ENCODE measurements around the gene DCLRE1A.

DCLRE1A gene

DNA sequence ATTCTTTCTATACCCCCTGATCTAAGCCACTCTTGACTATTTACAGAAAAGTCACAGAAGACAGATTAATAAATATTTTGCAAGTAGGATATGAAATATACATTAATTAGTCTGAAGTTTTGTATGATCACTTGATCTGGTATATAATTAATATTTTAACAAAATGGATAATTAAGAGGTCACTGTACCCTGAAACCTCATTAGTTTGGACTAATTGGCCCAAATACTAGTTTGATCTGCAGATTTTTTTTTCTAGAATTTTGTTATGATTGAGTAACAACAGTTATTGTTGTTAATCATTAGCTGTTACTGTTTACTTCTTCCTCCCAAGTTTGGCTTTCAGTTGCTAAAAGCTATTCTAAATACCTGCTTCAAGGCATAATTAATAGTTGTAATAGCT, 3.3 kb upstream of the DCLRE1A start:
- ChIA-PET CTCF (interaction anchor here (0.6 kb wide), 1 partner anchor 639 kb away, joined by 4 read pairs; no protein-coding TSS in a partner anchor), POLR2A (no interaction called here)
- H3K9me3 ChIP-seq (ENCODE audit: control insufficient read depth, insufficient read depth, low read depth, low read length): no peaks in the 10 kb centered on the region
- no peak overlapping the region for H3K4me3 ChIP-seq (ENCODE audit: low read depth, low read length)
- peaks cover 15% of the 10 kb centered on the region for H3K4me1 ChIP-seq (ENCODE audit: control insufficient read depth, insufficient read depth, low read length)
- TF ChIP-seq ZNF660 (tag by site-specific recombination; IDR thresholded peaks at IDR 0.05) (0 out of 2 replicates have a peak, but pooled peaks have one; percentile 34), ZBTB20 (tag by site-specific recombination; IDR thresholded peaks at IDR 0.05) (no peak), ZNF37A (tag by site-specific recombination; IDR thresholded peaks at IDR 0.05) (no peak), ZNF292 (tag by site-specific recombination; IDR thresholded peaks at IDR 0.05; ENCODE audit: borderline replicate concordance, low read depth) (no peak), ZNF600 (tag by site-specific recombination; IDR thresholded peaks at IDR 0.05) (no peak), ZFP3 (tag by site-specific recombination; IDR thresholded peaks at IDR 0.05; ENCODE audit: low read depth) (no peak)
- no peak overlapping the region for H3K27ac ChIP-seq (ENCODE audit: extremely low read depth, low read depth, low read length)
- peaks cover 28 to 41% of the 10 kb centered on the region in 2 experiments for H3K36me3 ChIP-seq (ENCODE audit: control insufficient read depth in 2 of 2, insufficient read depth in 1 of 2, low read length in 2 of 2)

DNA sequence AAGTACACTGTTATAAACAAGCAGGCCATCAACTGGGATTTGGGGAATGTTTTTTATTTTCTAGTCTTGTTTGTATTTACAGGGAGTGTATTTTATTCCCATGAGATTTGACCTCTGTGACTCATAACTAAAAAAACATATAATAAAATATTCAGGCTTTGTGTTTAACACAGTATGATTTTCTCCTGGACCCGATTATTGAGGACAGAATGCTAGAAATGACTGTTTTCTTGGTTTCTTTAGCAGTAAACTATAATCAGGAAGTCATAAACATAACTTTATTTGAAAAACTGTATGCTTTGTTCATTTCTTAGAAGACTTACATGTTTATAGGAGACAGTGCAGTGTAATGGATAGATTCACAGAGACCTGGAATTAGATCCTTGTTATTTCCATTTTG, 2.7 kb upstream of the DCLRE1A start:
- H3K27ac ChIP-seq (ENCODE audit: extremely low read depth, low read depth, low read length): no peak overlapping the region
- TF ChIP-seq, protein P1, sequence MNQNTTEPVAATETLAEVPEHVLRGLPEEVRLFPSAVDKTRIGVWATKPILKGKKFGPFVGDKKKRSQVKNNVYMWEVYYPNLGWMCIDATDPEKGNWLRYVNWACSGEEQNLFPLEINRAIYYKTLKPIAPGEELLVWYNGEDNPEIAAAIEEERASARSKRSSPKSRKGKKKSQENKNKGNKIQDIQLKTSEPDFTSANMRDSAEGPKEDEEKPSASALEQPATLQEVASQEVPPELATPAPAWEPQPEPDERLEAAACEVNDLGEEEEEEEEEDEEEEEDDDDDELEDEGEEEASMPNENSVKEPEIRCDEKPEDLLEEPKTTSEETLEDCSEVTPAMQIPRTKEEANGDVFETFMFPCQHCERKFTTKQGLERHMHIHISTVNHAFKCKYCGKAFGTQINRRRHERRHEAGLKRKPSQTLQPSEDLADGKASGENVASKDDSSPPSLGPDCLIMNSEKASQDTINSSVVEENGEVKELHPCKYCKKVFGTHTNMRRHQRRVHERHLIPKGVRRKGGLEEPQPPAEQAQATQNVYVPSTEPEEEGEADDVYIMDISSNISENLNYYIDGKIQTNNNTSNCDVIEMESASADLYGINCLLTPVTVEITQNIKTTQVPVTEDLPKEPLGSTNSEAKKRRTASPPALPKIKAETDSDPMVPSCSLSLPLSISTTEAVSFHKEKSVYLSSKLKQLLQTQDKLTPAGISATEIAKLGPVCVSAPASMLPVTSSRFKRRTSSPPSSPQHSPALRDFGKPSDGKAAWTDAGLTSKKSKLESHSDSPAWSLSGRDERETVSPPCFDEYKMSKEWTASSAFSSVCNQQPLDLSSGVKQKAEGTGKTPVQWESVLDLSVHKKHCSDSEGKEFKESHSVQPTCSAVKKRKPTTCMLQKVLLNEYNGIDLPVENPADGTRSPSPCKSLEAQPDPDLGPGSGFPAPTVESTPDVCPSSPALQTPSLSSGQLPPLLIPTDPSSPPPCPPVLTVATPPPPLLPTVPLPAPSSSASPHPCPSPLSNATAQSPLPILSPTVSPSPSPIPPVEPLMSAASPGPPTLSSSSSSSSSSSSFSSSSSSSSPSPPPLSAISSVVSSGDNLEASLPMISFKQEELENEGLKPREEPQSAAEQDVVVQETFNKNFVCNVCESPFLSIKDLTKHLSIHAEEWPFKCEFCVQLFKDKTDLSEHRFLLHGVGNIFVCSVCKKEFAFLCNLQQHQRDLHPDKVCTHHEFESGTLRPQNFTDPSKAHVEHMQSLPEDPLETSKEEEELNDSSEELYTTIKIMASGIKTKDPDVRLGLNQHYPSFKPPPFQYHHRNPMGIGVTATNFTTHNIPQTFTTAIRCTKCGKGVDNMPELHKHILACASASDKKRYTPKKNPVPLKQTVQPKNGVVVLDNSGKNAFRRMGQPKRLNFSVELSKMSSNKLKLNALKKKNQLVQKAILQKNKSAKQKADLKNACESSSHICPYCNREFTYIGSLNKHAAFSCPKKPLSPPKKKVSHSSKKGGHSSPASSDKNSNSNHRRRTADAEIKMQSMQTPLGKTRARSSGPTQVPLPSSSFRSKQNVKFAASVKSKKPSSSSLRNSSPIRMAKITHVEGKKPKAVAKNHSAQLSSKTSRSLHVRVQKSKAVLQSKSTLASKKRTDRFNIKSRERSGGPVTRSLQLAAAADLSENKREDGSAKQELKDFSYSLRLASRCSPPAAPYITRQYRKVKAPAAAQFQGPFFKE (tag by site-specific recombination; IDR thresholded peaks at IDR 0.05; ENCODE audit: borderline replicate concordance): no peak
- no peak for TF ChIP-seq ZNF175 (tag by site-specific recombination; IDR thresholded peaks at IDR 0.05)
- TF ChIP-seq ZNF132 (tag by site-specific recombination; IDR thresholded peaks at IDR 0.05; ENCODE audit: borderline replicate concordance): no peak
- no peak for TF ChIP-seq KLF7 (tag by site-specific recombination; IDR thresholded peaks at IDR 0.05; ENCODE audit: borderline replicate concordance)
- TF ChIP-seq, protein P2, sequence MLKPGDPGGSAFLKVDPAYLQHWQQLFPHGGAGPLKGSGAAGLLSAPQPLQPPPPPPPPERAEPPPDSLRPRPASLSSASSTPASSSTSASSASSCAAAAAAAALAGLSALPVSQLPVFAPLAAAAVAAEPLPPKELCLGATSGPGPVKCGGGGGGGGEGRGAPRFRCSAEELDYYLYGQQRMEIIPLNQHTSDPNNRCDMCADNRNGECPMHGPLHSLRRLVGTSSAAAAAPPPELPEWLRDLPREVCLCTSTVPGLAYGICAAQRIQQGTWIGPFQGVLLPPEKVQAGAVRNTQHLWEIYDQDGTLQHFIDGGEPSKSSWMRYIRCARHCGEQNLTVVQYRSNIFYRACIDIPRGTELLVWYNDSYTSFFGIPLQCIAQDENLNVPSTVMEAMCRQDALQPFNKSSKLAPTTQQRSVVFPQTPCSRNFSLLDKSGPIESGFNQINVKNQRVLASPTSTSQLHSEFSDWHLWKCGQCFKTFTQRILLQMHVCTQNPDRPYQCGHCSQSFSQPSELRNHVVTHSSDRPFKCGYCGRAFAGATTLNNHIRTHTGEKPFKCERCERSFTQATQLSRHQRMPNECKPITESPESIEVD (tag by site-specific recombination; IDR thresholded peaks at IDR 0.05): peak; percentile 80
- no peaks in the 10 kb centered on the region for H3K9me3 ChIP-seq (ENCODE audit: control insufficient read depth, insufficient read depth, low read depth, low read length)
- H3K4me3 ChIP-seq (ENCODE audit: low read depth, low read length): peak overlapping the region; percentile 68
- peaks cover 28 to 35% of the 10 kb centered on the region in 2 experiments for H3K36me3 ChIP-seq (ENCODE audit: control insufficient read depth in 2 of 2, insufficient read depth in 1 of 2, low read length in 2 of 2)
- POLR2A ChIA-PET: no interaction called here
- H3K4me1 ChIP-seq (ENCODE audit: control insufficient read depth, insufficient read depth, low read length): peaks cover 15% of the 10 kb centered on the region
- CTCF ChIA-PET: no interaction called here

DNA sequence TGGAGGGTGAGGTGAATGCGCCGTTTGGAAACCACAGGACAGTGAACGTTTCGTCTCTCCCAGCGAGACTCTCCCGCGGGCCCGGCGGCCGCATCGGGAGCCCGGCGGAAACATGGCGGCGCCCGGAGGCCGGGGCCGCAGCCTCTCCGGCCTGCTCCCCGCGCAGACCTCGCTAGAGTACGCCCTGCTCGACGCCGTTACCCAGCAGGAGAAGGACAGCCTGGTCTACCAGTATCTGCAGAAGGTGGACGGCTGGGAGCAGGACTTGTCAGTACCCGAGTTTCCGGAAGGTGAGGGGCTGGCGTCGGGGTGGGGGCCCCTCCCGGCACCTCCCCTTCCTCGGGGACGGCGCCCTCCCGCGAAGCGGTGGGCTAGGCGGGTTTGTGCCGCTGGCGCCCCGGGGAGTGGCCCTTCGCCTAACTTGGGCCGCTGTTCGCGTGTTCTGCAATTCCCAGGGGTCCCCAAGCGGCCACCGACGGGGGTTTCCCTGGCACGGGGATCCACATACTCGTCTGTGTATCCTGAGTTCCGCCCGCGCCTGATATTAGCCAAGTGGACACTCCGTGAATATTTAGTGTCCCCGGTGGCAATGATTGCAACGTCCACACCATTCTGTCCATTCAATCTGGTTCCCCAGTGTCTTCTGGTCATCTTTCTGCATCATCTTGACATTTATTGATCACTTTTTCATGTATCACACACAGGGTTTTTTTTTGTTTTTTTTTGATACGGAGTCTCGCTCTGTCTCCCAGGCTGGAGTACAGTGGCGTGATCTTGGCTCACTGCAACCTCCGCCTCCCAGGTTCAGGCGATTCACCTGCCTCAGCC, 1.1 kb upstream of the DCLRE1A start:
- Histone ChIP-seq H3K36me3 (ENCODE audit: control insufficient read depth in 2 of 2, insufficient read depth in 1 of 2, low read length in 2 of 2) (peaks cover 12 to 20% of the 10 kb centered on the region in 2 experiments), H3K9me3 (ENCODE audit: control insufficient read depth, insufficient read depth, low read depth, low read length) (no peaks in the 10 kb centered on the region), H3K27ac (ENCODE audit: extremely low read depth, low read depth, low read length) (peak overlapping the region; percentile 96), H3K4me1 (ENCODE audit: control insufficient read depth, insufficient read depth, low read length) (peaks cover 15% of the 10 kb centered on the region), H3K4me3 (ENCODE audit: low read depth, low read length) (peak overlapping the region; percentile 68)
- CTCF ChIA-PET: no interaction called here
- POLR2A ChIA-PET: no interaction called here
- TF ChIP-seq ZNF549 (tag by site-specific recombination; IDR thresholded peaks at IDR 0.05) (no peak), ZNF837 (tag by site-specific recombination; IDR thresholded peaks at IDR 0.05) (no peak), SP7 (tag by site-specific recombination; IDR thresholded peaks at IDR 0.05) (no peak; the same call in 1 of the 2 replicates), ZNF404 (tag by site-specific recombination; IDR thresholded peaks at IDR 0.05) (no peak), ZFP41 (tag by site-specific recombination; IDR thresholded peaks at IDR 0.05; ENCODE audit: borderline replicate concordance) (no peak), ZIC2 (tag by site-specific recombination; IDR thresholded peaks at IDR 0.05) (peak; percentile 68), ZBTB20 (tag by site-specific recombination; IDR thresholded peaks at IDR 0.05) (peak; percentile 87), ZNF521 (tag by site-specific recombination; IDR thresholded peaks at IDR 0.05) (no peak)
- TF ChIP-seq, protein P3, sequence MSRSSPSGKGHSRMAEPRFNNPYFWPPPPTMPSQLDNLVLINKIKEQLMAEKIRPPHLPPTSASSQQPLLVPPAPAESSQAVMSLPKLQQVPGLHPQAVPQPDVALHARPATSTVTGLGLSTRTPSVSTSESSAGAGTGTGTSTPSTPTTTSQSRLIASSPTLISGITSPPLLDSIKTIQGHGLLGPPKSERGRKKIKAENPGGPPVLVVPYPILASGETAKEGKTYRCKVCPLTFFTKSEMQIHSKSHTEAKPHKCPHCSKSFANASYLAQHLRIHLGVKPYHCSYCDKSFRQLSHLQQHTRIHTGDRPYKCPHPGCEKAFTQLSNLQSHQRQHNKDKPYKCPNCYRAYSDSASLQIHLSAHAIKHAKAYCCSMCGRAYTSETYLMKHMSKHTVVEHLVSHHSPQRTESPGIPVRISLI (tag by site-specific recombination; IDR thresholded peaks at IDR 0.05): peak; percentile 100
- TF ChIP-seq, protein P4, sequence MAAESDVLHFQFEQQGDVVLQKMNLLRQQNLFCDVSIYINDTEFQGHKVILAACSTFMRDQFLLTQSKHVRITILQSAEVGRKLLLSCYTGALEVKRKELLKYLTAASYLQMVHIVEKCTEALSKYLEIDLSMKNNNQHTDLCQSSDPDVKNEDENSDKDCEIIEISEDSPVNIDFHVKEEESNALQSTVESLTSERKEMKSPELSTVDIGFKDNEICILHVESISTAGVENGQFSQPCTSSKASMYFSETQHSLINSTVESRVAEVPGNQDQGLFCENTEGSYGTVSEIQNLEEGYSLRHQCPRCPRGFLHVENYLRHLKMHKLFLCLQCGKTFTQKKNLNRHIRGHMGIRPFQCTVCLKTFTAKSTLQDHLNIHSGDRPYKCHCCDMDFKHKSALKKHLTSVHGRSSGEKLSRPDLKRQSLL (tag by site-specific recombination; IDR thresholded peaks at IDR 0.05): 0 out of 2 replicates have a peak, but pooled peaks have one; percentile 2
